AG20443 (cell line): ENCODE results near the gene GJB4.
"Not testable (repeated sequence)": the region's sequence is repeated elsewhere in the genome, so short reads cannot be mapped to it uniquely, and the experiment has no call there.

ENCODE experiments used
- DNase-seq: peaks from one replicate; pipeline ENCODE4 v3.0.0; 2012; ENCODE audit warnings: low spot score, mixed read lengths

Gene GJB4

DNA sequence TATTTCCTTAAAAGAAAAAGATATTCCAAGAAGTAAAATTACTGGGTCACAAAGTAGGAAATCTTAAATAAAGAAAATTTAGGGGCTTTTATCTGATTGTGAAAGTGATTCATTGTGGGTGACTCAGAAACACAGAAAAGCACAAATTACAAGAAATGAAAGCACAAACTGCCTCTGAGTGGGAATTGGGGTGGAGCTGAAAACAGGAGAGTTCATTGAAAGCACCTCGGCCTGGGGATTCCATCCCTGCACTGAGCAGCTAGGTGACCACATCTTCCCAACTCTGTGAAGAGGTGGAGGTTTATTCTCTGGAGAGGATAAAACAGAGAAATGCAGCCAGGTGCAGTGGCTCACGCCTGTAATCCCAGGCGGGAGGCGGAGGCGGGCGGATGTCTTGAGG is 40.7 kb downstream of the GJB4 start:
- peak; percentile 45 for DNase-seq

DNA sequence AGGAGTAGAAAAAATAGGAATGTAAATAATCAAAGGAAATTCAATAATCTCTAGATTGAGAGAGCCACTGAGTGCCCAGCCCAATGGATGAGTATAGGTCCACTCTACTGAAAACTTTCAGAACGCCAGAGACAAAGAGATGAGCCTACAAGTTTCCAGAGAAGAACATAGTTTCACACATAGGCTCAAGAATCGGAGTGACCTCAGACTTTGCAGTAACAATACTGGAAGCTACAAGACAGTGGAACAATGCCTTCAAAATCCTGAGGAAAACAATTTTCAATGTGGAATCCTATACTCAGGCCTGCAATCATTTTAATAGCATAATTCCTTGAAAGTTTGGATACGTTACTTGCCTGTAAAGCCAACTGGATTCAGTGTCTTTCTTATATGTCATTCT is 44.2 kb downstream of the GJB4 start:
- DNase-seq = no peak

- DNase-seq = peak; percentile 77
Observed at GRCh38 chr1:34806396-34806795, 46.9 kb downstream of the GJB4 start.

- DNase-seq = no peak
Observed at GRCh38 chr1:34808051-34808810, 48.7 kb downstream of the GJB4 start.

DNA sequence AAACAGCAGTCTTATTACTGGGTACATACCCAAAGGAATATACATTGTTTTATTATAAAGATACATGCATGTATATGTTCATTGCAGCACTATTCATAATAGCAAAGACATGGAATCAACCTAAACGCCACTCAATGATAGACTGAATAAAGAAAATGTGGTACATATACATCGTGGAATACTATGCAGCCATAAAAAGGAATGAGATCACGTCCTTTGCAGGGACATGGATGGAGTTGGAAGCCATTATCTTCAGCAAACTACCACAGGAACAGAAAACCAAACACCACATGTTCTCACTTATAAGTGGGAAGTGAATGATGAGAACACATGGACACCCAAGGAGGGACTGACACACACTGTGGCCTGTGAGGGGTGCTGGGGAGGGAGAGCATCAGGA is 51.2 kb downstream of the GJB4 start:
- DNase-seq = not testable (repeated sequence)
